Measurements from ENCODE around the gene ZSWIM7. TPM values are rescaled to one million over a fixed set of nuclear protein-coding genes. Genes with fewer than 3 reads are reported as not detected.

Gene ZSWIM7
- total RNA-seq, 1 experiment from 2014 or later, result 37.8 TPM

- Histone ChIP-seq H2BK20ac (ENCODE audit: low read depth, low read length, poor library complexity, severe bottlenecking) (no peak overlapping the region), H2BK15ac (ENCODE audit: low read depth, low read length) (no peak overlapping the region), H4K91ac (ENCODE audit: insufficient read length, low read depth, low read length) (no peak overlapping the region), H4K8ac (replicated peaks; ENCODE audit: insufficient read length, low read depth, low read length) (no peak overlapping the region), H3K4me1 (ENCODE audit: insufficient read depth, low read length) (no peaks in the 10 kb centered on the region), H3K18ac (ENCODE audit: insufficient read length, low read depth, low read length) (no peak overlapping the region), H3K14ac (ENCODE audit: insufficient read depth, low read length) (no peak overlapping the region), H3K23ac (ENCODE audit: insufficient read length, low read depth, low read length) (no peak overlapping the region), H3K9ac (ENCODE audit: extremely low read depth, insufficient read length, low read length) (no peak overlapping the region), H3K4me2 (ENCODE audit: insufficient read depth, insufficient read length, low read length) (no peak overlapping the region), H2BK120ac (ENCODE audit: low read depth, low read length, poor library complexity, severe bottlenecking) (no peak overlapping the region), H3T11ph (ENCODE audit: low read length) (no peak overlapping the region), H4K20me1 (ENCODE audit: control insufficient read depth, insufficient read depth, insufficient read length) (no peaks in the 10 kb centered on the region), H3K27ac (ENCODE audit: insufficient read length, low read depth, low read length) (no peak overlapping the region), H2AFZ (ENCODE audit: low read length) (no peak overlapping the region), H2BK12ac (ENCODE audit: insufficient read length, low read depth, low read length) (no peak overlapping the region), H2BK5ac (ENCODE audit: insufficient read length, low read length) (no peak overlapping the region), H3K79me2 (ENCODE audit: insufficient read depth, low read length) (no peaks in the 10 kb centered on the region), H3K4ac (ENCODE audit: low read depth, low read length) (no peak overlapping the region), H2AK5ac (ENCODE audit: insufficient read length, low read length) (no peak overlapping the region), H3K79me1 (ENCODE audit: insufficient read depth, low read depth, low read length, poor library complexity, severe bottlenecking) (no peaks in the 10 kb centered on the region), H3K27me3 (ENCODE audit: insufficient read depth, low read length) (no peaks in the 10 kb centered on the region), H3K23me2 (ENCODE audit: insufficient read length, low read depth, low read length, poor library complexity, severe bottlenecking) (no peaks in the 10 kb centered on the region), H3K56ac (ENCODE audit: insufficient read length, low read depth, low read length) (no peak overlapping the region), H3K9me3 (ENCODE audit: control insufficient read depth, low read depth, low read length) (no peaks in the 10 kb centered on the region), H4K5ac (ENCODE audit: insufficient read length, low read depth, low read length) (no peak overlapping the region)
- TF ChIP-seq, protein P1, sequence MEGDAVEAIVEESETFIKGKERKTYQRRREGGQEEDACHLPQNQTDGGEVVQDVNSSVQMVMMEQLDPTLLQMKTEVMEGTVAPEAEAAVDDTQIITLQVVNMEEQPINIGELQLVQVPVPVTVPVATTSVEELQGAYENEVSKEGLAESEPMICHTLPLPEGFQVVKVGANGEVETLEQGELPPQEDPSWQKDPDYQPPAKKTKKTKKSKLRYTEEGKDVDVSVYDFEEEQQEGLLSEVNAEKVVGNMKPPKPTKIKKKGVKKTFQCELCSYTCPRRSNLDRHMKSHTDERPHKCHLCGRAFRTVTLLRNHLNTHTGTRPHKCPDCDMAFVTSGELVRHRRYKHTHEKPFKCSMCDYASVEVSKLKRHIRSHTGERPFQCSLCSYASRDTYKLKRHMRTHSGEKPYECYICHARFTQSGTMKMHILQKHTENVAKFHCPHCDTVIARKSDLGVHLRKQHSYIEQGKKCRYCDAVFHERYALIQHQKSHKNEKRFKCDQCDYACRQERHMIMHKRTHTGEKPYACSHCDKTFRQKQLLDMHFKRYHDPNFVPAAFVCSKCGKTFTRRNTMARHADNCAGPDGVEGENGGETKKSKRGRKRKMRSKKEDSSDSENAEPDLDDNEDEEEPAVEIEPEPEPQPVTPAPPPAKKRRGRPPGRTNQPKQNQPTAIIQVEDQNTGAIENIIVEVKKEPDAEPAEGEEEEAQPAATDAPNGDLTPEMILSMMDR (conservative IDR thresholded peaks at IDR 0.05), result no peak
- Mint-ChIP-seq H3K27me3 (ENCODE audit: low read depth) (peaks cover 6% of the 10 kb centered on the region), H3K4me1 (peaks cover 0 to 3% of the 10 kb centered on the region in 2 experiments; a peak in 1 of 4 replicates), H3K9me3 (no peaks in the 10 kb centered on the region; a peak in 4 of 5 replicates), H3K27ac (no peak overlapping the region), H3K36me3 (ENCODE audit: insufficient read depth in 1 of 3, low read depth in 3 of 3) (no peaks in the 10 kb centered on the region), H3K4me3 (no peak overlapping the region)
- DNase-seq, result no peak
- no CpG with 5 or more reads among the region's 7 CpGs for WGBS (ENCODE audit: extremely low coverage, insufficient read length, low lambda C conversion rate)
These were observed 63.6 kb downstream of the ZSWIM7 start for GRCh38 chr17:15935891-15936290.
